GM18498 (cell line): Measurements from ENCODE around the gene SHISA2.
"Not testable (repeated sequence)": the region's sequence is repeated elsewhere in the genome, so short reads cannot be mapped to it uniquely, and the experiment has no call there.

Source experiments
- ATAC-seq: cut with Tn5 transposase; IDR thresholded peaks from one replicate; pipeline ENCODE4 v1.9.1; 2021; ENCODE audit warnings: mild to moderate bottlenecking, moderate library complexity; ENCODE audit not compliant: unreplicated experiment

Gene SHISA2

DNA sequence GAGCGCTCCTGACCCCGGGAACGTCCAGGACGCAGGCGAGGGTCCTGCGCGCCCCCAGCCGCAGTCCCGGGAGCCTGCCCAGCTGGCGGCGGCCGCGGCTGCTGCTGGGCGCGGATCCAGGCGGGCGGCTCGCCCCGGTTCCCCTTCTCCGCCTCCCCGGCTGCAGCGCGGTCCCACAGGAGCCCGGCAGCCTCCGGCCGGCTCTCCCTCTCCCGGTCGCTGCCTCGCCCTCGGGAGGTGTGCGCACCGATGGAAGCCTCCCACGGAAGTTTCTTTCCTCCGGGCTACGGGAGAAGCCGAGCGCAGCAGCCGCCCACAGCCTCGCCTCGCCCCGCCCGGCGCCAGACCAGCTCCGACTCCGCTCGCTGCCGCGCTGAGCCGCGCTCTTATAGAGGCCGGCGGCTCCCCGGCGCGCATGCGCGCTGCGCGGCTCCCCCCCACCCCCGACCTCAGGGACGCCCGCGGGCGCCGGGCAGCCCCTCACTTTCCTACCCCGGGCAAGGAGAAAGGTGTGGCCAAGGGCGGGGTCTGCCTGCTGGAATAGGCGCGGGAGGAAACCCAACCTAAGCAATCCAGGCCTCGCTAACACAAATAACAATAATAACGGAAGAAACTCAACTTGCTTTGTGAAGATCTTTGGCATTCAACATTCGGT lies at the start of gene SHISA2:
TSS of gene SHISA2 (minus strand) at position 360 of the 655 bp plus-strand sequence. CDS start 1,041 bp downstream, outside the sequence.
- no peak for ATAC-seq

GRCh38 chr13:26095846-26096610 lies 44.2 kb upstream of the SHISA2 start:
- ATAC-seq, result no peak

DNA sequence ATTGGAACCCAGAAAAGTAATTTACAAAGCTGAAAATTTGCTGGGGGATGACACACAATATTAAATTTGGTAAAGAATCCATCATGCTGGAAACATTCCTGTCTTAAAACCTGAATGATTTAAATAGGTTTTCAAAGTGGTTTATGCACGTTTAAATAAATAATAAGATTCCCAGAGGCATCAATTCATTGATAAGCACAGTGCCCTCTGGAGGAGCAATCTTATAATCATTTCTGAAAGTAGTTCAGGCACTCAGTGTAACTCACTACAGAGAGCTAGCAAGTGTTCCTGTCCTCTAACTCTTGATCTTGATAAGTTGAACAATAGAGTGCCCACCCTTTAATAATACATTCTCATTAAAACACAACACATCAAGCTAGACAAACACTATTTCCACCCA lies 43.5 kb upstream of the SHISA2 start:
- ATAC-seq, result no peak

DNA sequence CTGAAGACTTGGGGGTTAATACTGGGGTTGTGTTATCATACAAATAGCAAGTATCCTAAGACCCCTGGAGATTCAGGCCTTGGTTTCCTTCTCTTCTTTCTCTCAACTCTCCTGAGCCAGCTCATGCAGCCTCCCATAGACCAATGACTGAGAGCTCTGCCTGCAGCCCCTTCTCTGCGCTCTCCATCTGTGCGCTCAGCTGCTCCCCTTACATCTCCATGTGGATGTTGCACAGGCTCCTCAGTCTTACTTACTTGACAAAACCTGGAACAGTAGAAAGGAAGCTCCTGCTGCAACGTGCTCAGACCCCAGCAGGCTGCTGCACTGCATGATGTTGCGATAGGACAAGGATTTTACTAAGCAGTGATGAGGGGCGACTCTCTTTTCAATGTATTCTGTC lies 25.0 kb upstream of the SHISA2 start:
- ATAC-seq, result not testable (repeated sequence)

DNA sequence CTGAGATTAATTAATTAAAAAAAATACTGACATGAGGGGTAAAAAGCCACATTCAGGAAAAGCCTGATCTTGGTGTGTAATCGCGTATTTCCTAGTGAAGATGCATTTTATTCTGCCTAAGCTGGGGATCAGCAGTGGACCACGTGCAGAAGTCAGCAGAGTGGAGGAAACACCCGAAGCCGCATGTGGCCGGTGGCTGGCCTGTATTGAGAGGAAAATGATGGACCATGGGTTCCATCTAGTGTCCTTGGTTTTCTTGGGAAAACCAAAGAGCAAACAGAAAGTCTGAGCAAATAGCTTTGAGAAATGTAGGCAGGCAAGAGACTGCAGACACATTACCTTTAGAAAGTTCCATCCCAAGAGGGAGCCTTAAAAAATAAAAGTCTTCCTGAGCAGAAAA lies 23.7 kb upstream of the SHISA2 start:
- no peak for ATAC-seq

DNA sequence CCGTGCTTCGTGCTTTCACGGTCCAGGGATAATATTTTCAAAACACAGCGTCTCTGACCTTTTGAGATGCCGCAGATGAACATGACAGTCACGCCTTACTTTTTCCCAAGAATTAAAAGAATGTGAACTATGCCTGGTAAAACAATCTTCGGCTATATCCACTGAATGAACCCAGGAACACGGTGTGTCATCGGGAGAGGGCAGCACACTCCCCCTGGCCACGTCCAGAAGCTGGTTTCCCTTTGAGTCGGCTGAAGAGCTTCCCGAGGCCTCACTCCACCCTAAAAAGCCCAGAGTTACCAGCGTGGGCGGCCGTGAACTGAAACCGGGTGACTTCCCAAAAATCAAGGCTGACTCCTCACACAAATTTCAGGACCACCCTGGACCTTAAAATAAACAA lies 22.9 kb upstream of the SHISA2 start:
- no peak for ATAC-seq

DNA sequence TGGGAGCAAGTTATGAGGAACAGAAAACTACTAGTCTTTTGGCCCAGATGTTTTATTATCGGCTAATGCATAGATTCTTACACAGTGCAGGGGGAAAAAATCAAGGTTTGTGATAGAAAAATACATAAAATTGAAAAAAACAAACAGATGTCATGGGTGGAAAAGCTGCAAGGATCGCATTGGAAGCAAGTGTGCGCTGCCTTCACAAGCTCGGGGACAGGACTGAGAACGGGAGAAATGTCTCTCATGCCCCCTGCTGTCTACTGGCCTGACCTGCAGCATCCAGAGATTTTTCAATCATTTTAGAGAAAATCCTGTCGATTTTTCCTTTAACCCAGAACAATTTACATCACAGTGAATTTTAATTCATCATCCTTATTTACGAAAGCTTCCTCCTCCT lies 20.5 kb upstream of the SHISA2 start:
- ATAC-seq, result peak; percentile 67

DNA sequence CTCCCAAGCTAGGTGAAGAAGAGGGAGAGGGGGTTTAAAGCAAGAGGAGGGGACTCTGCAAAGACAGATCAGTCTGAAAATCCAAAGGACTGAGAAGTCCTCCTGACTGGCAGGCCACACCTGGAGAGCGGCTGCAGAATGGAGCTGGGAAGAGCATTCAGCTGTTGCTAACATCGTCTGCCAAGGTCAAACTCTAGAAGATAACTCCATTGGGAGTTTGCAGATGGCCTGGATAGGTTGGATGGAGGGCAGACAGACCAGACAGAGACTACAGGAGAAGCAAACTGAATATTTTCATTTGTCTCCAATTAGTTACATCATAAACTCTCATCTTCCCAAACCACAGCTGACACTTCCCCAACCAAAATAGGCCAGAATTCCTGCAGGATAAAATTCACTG lies 19.9 kb upstream of the SHISA2 start:
- no peak for ATAC-seq

DNA sequence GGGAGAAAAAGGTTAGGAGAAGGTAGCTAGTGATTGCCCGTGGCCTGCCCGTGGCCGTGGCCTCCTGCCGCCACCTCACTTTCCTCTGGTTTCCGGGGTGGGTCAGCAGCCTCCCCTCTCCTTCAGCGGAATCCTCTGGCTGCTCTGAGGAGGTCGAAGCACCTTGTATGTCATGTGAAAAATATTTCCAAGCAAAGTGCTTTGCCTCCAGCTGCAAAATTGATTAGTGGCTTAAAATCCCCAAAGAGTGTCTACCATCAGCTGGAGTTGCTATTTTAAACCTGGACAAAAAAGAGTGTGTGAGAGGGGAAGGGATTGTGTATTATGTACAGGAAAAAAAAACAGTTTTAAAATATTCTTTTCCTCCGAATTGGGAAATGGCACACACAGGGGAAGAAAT lies 17.8 kb upstream of the SHISA2 start:
- not testable (repeated sequence) for ATAC-seq

DNA sequence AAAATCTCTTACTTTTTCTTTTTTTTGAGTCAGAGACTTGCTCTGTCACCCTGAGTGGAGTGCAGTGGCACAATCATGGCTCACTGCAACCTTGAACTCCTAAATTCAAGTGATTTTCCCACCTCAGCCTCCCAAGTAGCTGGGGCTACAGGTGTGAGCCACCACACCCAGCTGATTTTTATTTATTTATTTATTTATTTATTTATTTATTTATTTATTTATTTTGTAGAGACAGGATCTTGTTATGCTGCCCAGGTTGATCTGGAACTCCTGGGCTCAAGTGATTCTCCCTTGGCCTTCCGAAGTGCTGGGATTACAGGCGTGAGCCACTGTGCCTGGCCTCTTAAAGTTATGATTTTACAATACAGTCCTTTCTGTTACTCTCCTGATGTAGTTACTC lies 16.6 kb upstream of the SHISA2 start:
- ATAC-seq, result not testable (repeated sequence)

DNA sequence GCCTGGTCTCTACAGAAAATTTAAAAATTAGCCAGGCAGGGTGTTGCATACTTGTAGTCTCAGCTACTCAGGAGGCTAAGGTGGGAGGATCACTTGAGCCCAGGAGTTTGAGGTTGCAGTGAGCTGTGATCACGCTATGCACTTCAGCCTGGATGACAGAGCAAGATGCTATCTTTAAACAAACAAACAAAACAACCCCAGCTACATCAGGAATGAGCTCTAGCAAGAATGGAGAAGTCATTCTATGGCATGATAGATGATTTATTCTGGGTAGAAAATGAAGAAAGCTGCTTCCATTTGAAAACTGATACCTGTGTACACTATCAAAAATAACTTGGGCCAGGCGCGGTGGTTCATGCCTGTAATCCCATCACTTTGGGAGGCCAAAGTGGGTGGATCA lies 15.8 kb upstream of the SHISA2 start:
- ATAC-seq, result no peak

GRCh38 chr13:26066492-26066891 lies 14.7 kb upstream of the SHISA2 start:
- ATAC-seq, result not testable (repeated sequence)

GRCh38 chr13:26062853-26063444 lies 11.1 kb upstream of the SHISA2 start:
- no peak for ATAC-seq

GRCh38 chr13:26061947-26062346 lies 10.1 kb upstream of the SHISA2 start:
- no peak for ATAC-seq

- ATAC-seq, result no peak
Observed at GRCh38 chr13:26061256-26061655, 9.4 kb upstream of the SHISA2 start.

DNA sequence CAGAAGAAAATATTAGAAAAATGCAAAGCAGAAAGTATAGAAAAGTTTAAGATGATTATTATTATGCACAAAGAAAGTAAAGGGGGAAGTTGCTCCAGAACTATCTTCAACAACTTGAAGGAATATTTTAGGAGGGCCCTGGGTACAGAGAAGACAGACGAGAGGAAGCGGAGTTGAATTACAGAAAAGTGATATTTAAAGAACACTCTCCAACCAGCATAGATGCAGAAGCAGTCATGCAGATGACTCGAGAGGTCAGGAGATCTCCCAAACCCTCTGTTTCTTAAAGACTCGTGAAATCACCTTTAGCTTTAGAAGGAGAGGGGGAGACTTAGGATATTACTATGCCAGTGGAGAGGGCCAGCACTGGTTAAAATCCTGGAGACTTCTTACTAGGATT lies 8.5 kb upstream of the SHISA2 start:
- no peak for ATAC-seq

- no peak for ATAC-seq
Observed at GRCh38 chr13:26058704-26059103, 6.9 kb upstream of the SHISA2 start.

DNA sequence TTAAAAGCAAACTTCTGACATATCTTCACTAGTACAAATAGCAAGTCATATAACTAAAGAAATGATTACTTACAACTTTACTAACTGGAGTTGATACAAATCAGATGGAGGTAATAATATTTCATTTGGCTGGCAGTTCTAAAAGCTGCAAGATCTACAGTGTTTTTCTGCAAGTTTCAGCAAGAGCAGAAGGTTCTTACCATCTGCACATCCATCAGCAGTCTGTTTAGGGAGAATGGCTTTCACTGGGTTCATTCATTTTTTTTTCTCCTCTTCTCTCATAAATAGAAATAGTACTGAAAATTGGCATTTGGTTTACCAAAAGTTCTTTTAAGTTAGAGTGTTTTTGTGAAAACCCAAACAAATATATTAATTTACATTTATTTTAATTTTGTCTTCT lies 3.1 kb upstream of the SHISA2 start:
- no peak for ATAC-seq

- ATAC-seq, result no peak
Observed at GRCh38 chr13:26053418-26053980, 1.7 kb upstream of the SHISA2 start.

- no peak for ATAC-seq
Observed at GRCh38 chr13:26052337-26052736, 521 bp upstream of the SHISA2 start.

DNA sequence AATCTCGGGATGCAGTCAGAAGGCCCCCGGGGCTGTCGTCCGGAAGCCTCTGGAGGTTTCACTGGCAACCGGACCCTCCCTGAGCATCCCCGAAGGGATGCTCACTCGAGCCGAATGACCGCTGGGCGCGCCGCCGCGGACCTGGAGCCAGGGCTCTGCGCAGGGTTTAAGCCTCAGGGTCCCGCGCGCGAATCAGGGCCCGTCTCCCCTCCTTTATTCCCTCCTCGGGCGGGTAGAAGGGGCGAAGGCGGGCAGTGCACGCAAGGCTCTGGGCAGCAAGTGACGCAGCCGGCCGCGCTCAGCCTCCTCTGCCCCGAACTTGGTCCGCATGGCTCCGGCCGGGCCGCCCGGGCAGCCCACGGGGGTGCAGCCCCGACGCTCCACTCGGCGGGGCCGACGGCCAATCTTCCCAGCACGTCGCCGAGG lies 572 bp downstream of the SHISA2 start:
- no peak for ATAC-seq
